Measurements from ENCODE around the gene TBC1D22A.

- no peak for TF ChIP-seq POLR2A (IDR thresholded peaks at IDR 0.05)
- no peak for TF ChIP-seq CTCF (IDR thresholded peaks at IDR 0.05)
- no peak for TF ChIP-seq POLR2AphosphoS5 (IDR thresholded peaks at IDR 0.05)
These were observed 212.5 kb downstream of the TBC1D22A start for GRCh38 chr22:46974631-46975585.
